BJ (cell line): ENCODE results near the gene DHX58. TPM values are rescaled to one million over a fixed set of nuclear protein-coding genes. Genes with fewer than 3 reads are reported as not detected.

ENCODE experiments used
- CTCF ChIA-PET: fragments of 350-600 bp; formaldehyde crosslinking; extraction: SDS; loops from one replicate; lab custom pipeline; 2021; ENCODE audit warnings: antibody characterized with exemption, inconsistent platforms; lab: Yijun Ruan, JAX
- POLR2A ChIA-PET: fragments of 300-600 bp; sonication (Branson Sonifier 250); formaldehyde crosslinking; extraction: SDS; loops from one replicate; lab custom pipeline; 2021; ENCODE audit warnings: antibody characterized with exemption; lab: Charles Lee
- DNase-seq: peaks from one replicate; pipeline ENCODE4 v3.0.0-alpha.2; 2011; ENCODE audit warnings: low read depth
- H3K27me3 ChIP-seq: 2 replicates; pipeline ENCODE4 v1.6.0; 2011; ENCODE audit warnings: low read length; ENCODE audit not compliant: control insufficient read depth, insufficient read depth
- H3K36me3 ChIP-seq: 2 replicates; pipeline ENCODE4 v1.5.1; 2011; ENCODE audit warnings: low read length; ENCODE audit not compliant: control insufficient read depth, insufficient read depth
- H3K4me3 ChIP-seq: 2 replicates; pipeline ENCODE4 v1.5.1; 2011; ENCODE audit warnings: low read depth, mild to moderate bottlenecking, control low read depth, low read length
- CTCF ChIP-seq: IDR thresholded peaks from 2 replicates; pipeline ENCODE4 v1.5.1; 2011; ENCODE audit warnings: low read depth, mild to moderate bottlenecking, control low read depth, inconsistent platforms, low read length, moderate library complexity; ENCODE audit not compliant: insufficient read depth
- polyA minus RNA-seq: library from RNA; depleted of rRNA, polyadenylated mRNA; stranded (reverse); fragments of >200 nt; gene quantifications from 2 replicates; pipeline ENCODE4 v1.2.3, GENCODE V29; 2011; rRNA and poly(A)+ RNA removed
- polyA plus RNA-seq: library from polyadenylated mRNA; depleted of rRNA; stranded (reverse); fragments of >200 nt; gene quantifications from 2 replicates; pipeline ENCODE4 v1.2.3, GENCODE V29; 2011; rRNA removed

Gene DHX58
- polyA plus RNA-seq: 11.6 and 18.0 TPM in 2 replicates
- polyA minus RNA-seq: 8.9 and 18.4 TPM in 2 replicates

- no peak for TF ChIP-seq CTCF
- H3K4me3 ChIP-seq: peak within 1 kb of the TSS; percentile 47
- CTCF ChIA-PET: interaction anchor here (0.9 to 11.1 kb wide), 7 partner anchors 9 to 151 kb away, joined by 3 to 163 read pairs (median 11); partner anchors contain the start of genes CNP, KCNH4, NKIRAS2 and ZNF385C
- H3K36me3 ChIP-seq: peaks cover 11% of the 10 kb centered on the region
- DNase-seq: peak; percentile 47
- H3K27me3 ChIP-seq: no peaks in the 10 kb centered on the region
- POLR2A ChIA-PET: no interaction called here
Observed at GRCh38 chr17:42112552-42113176, at the start of gene DHX58. TSS of gene DHX58 (minus strand) at chr17:42112714. CDS start at chr17:42111892, 822 bp downstream.

DNA sequence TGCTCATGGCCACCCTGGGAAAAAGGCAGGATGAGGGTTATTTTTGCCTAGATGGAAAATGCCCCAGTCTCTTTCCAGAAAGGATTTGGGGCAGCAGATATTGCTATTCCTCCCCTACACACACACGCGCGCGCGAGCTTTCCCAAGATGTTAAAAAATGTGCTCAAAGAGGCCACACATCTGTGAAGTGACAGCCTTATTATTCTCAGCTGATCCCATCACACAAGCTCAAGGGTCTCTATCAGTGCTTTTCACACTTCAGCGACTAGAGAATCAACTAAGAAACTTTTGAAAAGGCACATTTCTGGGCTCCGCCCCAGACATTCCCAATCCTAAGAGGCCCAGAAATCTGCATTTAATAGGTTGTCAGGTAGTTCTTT, 48.0 kb upstream of the DHX58 start:
- H3K4me3 ChIP-seq: no peak overlapping the region
- ChIA-PET POLR2A (interaction anchor here (0.6 kb wide), 2 partner anchors 512 to 587 kb away, joined by 3 to 20 read pairs; no protein-coding TSS in a partner anchor), CTCF (interaction anchor here (0.6 kb wide), 1 partner anchor 20 kb away, joined by 3 read pairs; the partner anchor contains the start of gene KCNH4)
- no peaks in the 10 kb centered on the region for H3K36me3 ChIP-seq
- no peak for DNase-seq
- TF ChIP-seq CTCF: no peak
- H3K27me3 ChIP-seq: no peaks in the 10 kb centered on the region

GRCh38 chr17:42159796-42160530, 47.4 kb upstream of the DHX58 start:
- CTCF ChIA-PET: no interaction called here
- DNase-seq: no peak

DNA sequence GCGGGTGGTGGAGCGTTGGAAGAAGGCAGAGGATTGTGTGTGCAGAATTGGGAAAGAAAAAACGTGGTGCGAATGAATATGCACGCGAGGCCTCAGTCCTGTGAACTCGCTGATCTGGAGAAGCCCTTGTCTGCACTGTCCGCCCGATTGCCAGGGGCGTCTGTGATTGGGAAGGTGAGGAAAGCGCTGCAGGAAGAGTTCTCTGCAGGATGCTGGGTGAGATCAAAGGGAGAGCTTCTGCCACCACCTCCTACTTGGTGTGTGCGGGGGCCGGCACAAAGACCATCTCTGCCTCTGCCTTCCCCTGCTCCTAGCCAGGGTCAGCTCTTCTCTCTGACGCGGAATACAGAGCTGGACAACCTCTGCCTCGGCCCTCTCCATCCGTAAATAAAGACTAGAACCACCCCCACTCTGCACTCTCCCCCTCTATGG, 43.1 kb upstream of the DHX58 start:
- DNase-seq: no peak
- ChIA-PET CTCF (interaction anchor here (0.9 to 1.2 kb wide), 3 partner anchors 10 to 28 kb away, joined by 3 read pairs; no protein-coding TSS in a partner anchor), POLR2A (no interaction called here)
- no peak for TF ChIP-seq CTCF
- no peaks in the 10 kb centered on the region for H3K27me3 ChIP-seq
- H3K4me3 ChIP-seq: peak overlapping the region; percentile 40
- H3K36me3 ChIP-seq: peaks cover 1% of the 10 kb centered on the region; the same call in 1 of the 2 replicates

More at GRCh38 chr17:42159796-42160530, 47.4 kb upstream of the DHX58 start:
- H3K36me3 ChIP-seq: no peaks in the 10 kb centered on the region
- POLR2A ChIA-PET: interaction anchor here (0.6 kb wide), 1 partner anchor 512 kb away, joined by 20 read pairs; no protein-coding TSS in a partner anchor
- no peak overlapping the region for H3K4me3 ChIP-seq
- no peaks in the 10 kb centered on the region for H3K27me3 ChIP-seq
- TF ChIP-seq CTCF: no peak
